Ovary (tissue), 9 donors: ENCODE measurements around the gene NPAS3. TPM values are rescaled to one million over a fixed set of nuclear protein-coding genes. Genes with fewer than 3 reads are reported as not detected.

Experiments used
- DNase-seq, 5 donors: peaks; one replicate each; pipeline ENCODE4 v3.0.0-alpha.2; 2019 to 2020
- H3K27ac ChIP-seq, 2 donors: fragments of 200-600 bp; one replicate each; pipeline versions ENCODE4 v1.5.1 to v1.8.0; 2019 to 2022
- H3K27me3 ChIP-seq: fragments of 200-600 bp; one replicate; pipeline ENCODE4 v1.8.0; 2022
- H3K36me3 ChIP-seq: fragments of 200-600 bp; sonication (generic); one replicate; pipeline ENCODE4 v1.5.1; 2019
- H3K4me1 ChIP-seq: one replicate; pipeline ENCODE4 v1.8.1; 2013; ENCODE audit warnings: mild to moderate bottlenecking, moderate library complexity; ENCODE audit not compliant: insufficient read depth
- H3K4me3 ChIP-seq: fragments of 200-600 bp; sonication (generic); one replicate; pipeline ENCODE4 v1.5.1; 2017
- H3K9me3 ChIP-seq, 2 donors: fragments of 200-600 bp in 1 of 2; sonication (generic) in 1 of 2; one replicate each; pipeline versions ENCODE4 v1.5.1 to v1.8.1; 2013 to 2019; ENCODE audit warnings: mild to moderate bottlenecking in 1 of 2, moderate library complexity in 1 of 2
- EP300 ChIP-seq: sonication (generic); formaldehyde crosslinking; IDR thresholded peaks from one replicate; pipeline ENCODE4 v1.6.1; 2017; ENCODE audit warnings: antibody characterized with exemption
- POLR2A ChIP-seq: fragments of 450-650 bp; IDR thresholded peaks from one replicate; pipeline ENCODE4 v1.6.1; 2017; ENCODE audit warnings: antibody characterized with exemption, mild to moderate bottlenecking, moderate library complexity
- WGBS, 3 donors: extraction: QIAGEN DNeasy Blood & Tissue Kit in 1 of 3; methylation state at CpG; one replicate each; pipeline versions ENCODE4 v1.1.5 to v1.1.7; 2013 to 2017; 5-methylcytosine and 5-hydroxymethylcytosine counted together
- intact Hi-C, 4 donors: fragments of 100-400 bp; cut with DNase I; formaldehyde crosslinking; loops; one replicate each; pipeline versions ENCODE4 v1.11.0 to v1.15.1; 2022 to 2023
- polyA plus RNA-seq, 2 donors: library from polyadenylated mRNA; stranded (reverse); fragments of 200-250 nt in 1 of 2; fragments of 350-450 nt in 1 of 2; fragmentation: Illumina TruSeq in 1 of 2; extraction: RNeasy Lipid Tissue Mini Kit (QIAGEN cat#74804) in 1 of 2; gene quantifications; one replicate each; pipeline ENCODE4 v1.2.3, GENCODE V29; 2013 to 2014
- total RNA-seq, 7 donors: library from RNA; depleted of rRNA in 2 of 7; stranded (reverse); fragments of >200 nt in 2 of 7; fragmentation: NEBNext Ultra II Directional in 3 of 7; extraction: Animal tissue kit (Norgen Biotek cat#: 25700) in 3 of 7; gene quantifications; one replicate each; pipeline versions ENCODE4 v1.1.0 to v1.2.4, GENCODE V29; 2016 to 2023
- TF ChIP-seq, protein P1 (sequence below), 3 donors: fragments of 450-650 bp in 2 of 3; fragments of 200-600 bp in 1 of 3; IDR thresholded peaks; one replicate each; pipeline versions ENCODE4 v1.5.1 to v1.8.0; 2016 to 2022; ENCODE audit warnings: antibody characterized with exemption in 3 of 3, mild to moderate bottlenecking in 1 of 3
- donor health status: DM: no; HTN: no; CAD: no; lungs with moderate emphysema.
- donor health status: DM: no; HTN: no; CAD: no.
- donor health status: Bipolar disorder and iron deficiency.
- donor health status: DM: yes; HTN: yes; CAD: no.
- donor health status: DM: no; HTN: no; CAD: no.
- donor health status: DM: yes; HTN: yes; CAD: no.

NPAS3 gene
- total and polyA plus RNA-seq, 9 donors = 1.9 to 15.4 (median 11.4) TPM

DNA sequence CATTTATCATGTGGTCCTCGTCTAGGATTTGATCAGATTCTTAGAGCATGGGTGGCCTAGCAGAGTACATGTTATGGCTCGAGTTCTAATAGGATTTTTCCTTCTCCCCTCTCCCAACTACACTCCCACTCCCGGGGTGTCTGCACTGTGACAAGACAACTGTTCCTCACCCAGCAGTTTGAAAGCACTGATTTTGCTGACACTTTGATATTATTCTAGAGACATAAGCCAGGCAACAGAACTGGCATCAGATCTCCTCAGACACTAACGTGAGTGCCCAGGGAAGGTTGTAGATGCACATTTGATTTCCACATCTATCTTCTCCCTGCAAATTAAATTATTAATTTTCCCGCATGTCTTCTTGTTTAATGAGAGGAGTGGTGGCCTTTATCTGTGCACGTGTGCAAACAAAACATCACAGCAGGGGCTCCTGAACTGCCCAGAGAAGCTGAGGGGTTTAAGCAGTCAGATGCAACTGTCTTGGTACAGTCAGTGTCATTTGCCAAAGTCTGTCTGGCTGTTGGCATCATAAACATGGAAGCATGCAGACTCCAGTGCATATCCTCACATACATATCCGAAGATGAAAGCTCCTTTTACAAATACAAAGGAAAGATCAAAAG is 491.8 kb downstream of the NPAS3 start:
- H3K27me3 ChIP-seq = no peaks in the 10 kb centered on the region
- no peak overlapping the region for H3K4me3 ChIP-seq
- intact Hi-C loops = no loop called here
- no peak overlapping the region for H3K27ac ChIP-seq
- H3K36me3 ChIP-seq = no peaks in the 10 kb centered on the region
- 76 to 79% (median 77%) methylated on average over 7 of the region's 7 CpGs for WGBS, 3 donors
- H3K9me3 ChIP-seq = no peaks in the 10 kb centered on the region
- TF ChIP-seq, protein P1, sequence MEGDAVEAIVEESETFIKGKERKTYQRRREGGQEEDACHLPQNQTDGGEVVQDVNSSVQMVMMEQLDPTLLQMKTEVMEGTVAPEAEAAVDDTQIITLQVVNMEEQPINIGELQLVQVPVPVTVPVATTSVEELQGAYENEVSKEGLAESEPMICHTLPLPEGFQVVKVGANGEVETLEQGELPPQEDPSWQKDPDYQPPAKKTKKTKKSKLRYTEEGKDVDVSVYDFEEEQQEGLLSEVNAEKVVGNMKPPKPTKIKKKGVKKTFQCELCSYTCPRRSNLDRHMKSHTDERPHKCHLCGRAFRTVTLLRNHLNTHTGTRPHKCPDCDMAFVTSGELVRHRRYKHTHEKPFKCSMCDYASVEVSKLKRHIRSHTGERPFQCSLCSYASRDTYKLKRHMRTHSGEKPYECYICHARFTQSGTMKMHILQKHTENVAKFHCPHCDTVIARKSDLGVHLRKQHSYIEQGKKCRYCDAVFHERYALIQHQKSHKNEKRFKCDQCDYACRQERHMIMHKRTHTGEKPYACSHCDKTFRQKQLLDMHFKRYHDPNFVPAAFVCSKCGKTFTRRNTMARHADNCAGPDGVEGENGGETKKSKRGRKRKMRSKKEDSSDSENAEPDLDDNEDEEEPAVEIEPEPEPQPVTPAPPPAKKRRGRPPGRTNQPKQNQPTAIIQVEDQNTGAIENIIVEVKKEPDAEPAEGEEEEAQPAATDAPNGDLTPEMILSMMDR (IDR thresholded peaks at IDR 0.05) = no peak
- TF ChIP-seq POLR2A = no peak
- no peak for TF ChIP-seq EP300
- no peaks in the 10 kb centered on the region for H3K4me1 ChIP-seq
- no peak for DNase-seq

DNA sequence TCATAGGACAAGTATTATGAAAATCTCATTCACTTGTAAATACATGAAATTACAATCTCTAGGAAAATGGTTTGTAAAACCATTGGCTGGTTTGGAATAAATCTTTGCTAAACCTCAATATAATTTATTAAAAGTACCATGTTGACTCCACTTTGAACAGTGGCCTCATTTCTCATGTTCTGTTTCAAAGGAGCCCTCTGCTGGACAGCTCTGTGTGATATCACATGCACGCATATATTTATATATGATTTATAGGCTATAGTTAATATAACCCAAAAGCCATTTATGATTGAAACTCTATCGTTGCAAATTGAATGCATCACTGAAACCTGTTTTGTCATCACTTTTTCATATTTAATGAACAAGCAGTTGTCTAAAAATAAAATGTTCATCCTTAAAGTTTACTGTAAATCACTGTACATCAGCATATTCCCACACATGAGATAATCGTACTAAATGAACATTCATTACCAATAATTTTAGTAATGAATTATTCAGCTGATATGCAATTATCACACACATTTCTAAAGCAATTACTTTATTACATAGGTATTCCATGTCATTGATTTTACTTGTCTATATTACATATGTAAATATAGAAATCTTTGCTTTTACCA is 493.8 kb downstream of the NPAS3 start:
- Histone ChIP-seq H3K4me3 (no peak overlapping the region), H3K36me3 (no peaks in the 10 kb centered on the region), H3K4me1 (no peaks in the 10 kb centered on the region), H3K9me3 (no peaks in the 10 kb centered on the region), H3K27me3 (no peaks in the 10 kb centered on the region), H3K27ac (no peak overlapping the region)
- TF ChIP-seq, protein P1 (IDR thresholded peaks at IDR 0.05) = no peak
- TF ChIP-seq EP300 (no peak), POLR2A (no peak)
- WGBS, 3 donors = 37 to 40% (median 39%) methylated on average over 3 of the region's 3 CpGs
- no peak for DNase-seq
- intact Hi-C loops = no loop called here

DNA sequence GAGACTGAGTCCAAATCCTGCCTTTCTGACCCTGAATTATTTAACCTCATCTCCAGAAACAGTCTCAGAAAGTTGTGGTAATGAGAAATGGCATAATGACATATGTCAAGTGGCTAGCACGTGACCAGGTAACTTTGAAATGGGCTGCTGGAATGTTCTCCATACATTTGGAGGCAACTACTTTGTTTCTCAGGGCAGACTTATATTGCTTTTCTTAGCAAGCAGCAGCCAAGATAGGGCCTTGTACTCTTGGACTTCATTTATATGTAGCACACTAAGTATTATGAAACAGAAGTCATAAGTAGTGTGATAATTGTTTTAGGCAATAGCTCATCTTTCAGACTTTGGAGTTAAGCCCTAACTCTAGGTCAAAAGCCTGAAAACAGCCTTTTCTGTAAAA is 494.7 kb downstream of the NPAS3 start:
- intact Hi-C loops = no loop called here
- 94 to 97% (median 95%) methylated on average over 1 of the region's 1 CpG for WGBS, 3 donors

DNA sequence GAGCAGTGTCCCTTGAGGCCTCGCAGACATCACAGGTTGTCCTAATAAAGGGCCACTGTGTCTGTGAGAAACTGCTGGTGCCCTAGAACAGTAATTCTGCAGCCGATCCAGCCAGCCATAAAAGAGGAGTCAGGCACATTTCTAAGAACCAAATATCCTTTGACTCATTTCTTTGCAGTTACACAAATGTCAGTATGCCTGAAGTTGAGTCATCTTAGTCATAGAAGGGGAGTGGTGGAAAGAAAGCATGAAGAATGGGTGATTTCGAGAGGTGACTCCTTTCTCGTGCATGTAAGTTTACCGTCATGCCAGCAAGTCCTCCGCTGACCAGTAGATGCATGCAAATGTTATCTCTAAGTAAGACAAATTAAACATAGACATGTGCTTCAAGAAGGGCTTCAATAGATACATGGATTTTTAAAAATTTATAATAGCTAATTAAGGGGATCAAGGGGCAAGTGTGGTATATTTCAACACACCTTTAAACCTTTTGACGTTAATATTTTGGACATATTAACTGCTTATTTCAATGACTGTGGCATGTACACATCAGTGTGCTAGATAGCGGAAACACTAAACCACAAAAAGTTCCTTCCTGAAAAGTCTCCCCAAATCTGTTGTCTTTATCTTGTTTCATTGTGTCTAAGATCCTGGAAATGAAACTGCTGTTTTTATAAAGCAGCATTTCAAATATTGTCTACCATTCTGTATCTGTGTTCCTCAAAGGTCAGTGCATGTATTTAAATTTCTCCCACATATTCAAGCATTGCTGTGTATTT is 497.4 kb downstream of the NPAS3 start:
- TF ChIP-seq, protein P1 (IDR thresholded peaks at IDR 0.05) = no peak
- TF ChIP-seq POLR2A (no peak), EP300 (no peak)
- Histone ChIP-seq H3K4me1 (no peaks in the 10 kb centered on the region), H3K9me3 (no peaks in the 10 kb centered on the region), H3K27ac (no peak overlapping the region), H3K36me3 (no peaks in the 10 kb centered on the region), H3K4me3 (no peak overlapping the region), H3K27me3 (no peaks in the 10 kb centered on the region)
- WGBS, 3 donors = 90 to 96% (median 94%) methylated on average over 8 of the region's 8 CpGs
- intact Hi-C loops = no loop called here
- no peak for DNase-seq

More for the DNA sequence above, 494.7 kb downstream of the NPAS3 start:
- TF ChIP-seq POLR2A (no peak), EP300 (no peak)
- TF ChIP-seq, protein P1 (IDR thresholded peaks at IDR 0.05) = no peak
- H3K27ac ChIP-seq = no peak overlapping the region
- H3K36me3 ChIP-seq = no peaks in the 10 kb centered on the region
- DNase-seq = no peak
- no peaks in the 10 kb centered on the region for H3K9me3 ChIP-seq
- no peak overlapping the region for H3K4me3 ChIP-seq
- no peaks in the 10 kb centered on the region for H3K27me3 ChIP-seq
- H3K4me1 ChIP-seq = no peaks in the 10 kb centered on the region
